Erythroblast (primary cell): ENCODE measurements around the gene ZNF324B.

Experiments used
- GATA1 ChIP-seq: IDR thresholded peaks from 2 replicates; pipeline ENCODE4 v1.6.1; 2011; ENCODE audit warnings: low read depth, mild to moderate bottlenecking, control low read depth, low read length, moderate library complexity
- POLR2A ChIP-seq: IDR thresholded peaks from 2 replicates; pipeline ENCODE4 v1.6.1; 2011; ENCODE audit warnings: mild to moderate bottlenecking, low read length

- TF ChIP-seq GATA1 (no peak), POLR2A (no peak)
Observed at GRCh38 chr19:58429745-58430144, 21.7 kb upstream of the ZNF324B start.
